Mesenteric fat pad (tissue), 1 donor: ENCODE data around the gene DENND5B. TPM values are rescaled to one million over a fixed set of nuclear protein-coding genes. Genes with fewer than 3 reads are reported as not detected.
"Not testable (repeated sequence)": the region's sequence is repeated elsewhere in the genome, so short reads cannot be mapped to it uniquely, and the experiment has no call there.

Experiments
- DNase-seq: peaks from one replicate; pipeline ENCODE4 v3.0.0-alpha.2; 2020; ENCODE audit warnings: low spot score
- total RNA-seq: library from RNA; stranded (reverse); fragmentation: NEBNext Ultra II Directional; extraction: Animal tissue kit (Norgen Biotek cat#: 25700); gene quantifications from one replicate; pipeline ENCODE4 v1.2.1, GENCODE V29; 2021
- donor health status: DM: yes; HTN: yes; CAD: no.

DENND5B gene
- total RNA-seq, 1 donor from 2014 or later = 15.4 TPM

GRCh38 chr12:31558521-31558920, 32.4 kb downstream of the DENND5B start:
- DNase-seq = no peak

- DNase-seq = no peak
Measured at GRCh38 chr12:31557707-31558106, 33.2 kb downstream of the DENND5B start.

GRCh38 chr12:31555466-31555865, 35.5 kb downstream of the DENND5B start:
- DNase-seq = not testable (repeated sequence)

GRCh38 chr12:31550590-31550989, 40.3 kb downstream of the DENND5B start:
- not testable (repeated sequence) for DNase-seq

GRCh38 chr12:31536672-31537071, 54.3 kb downstream of the DENND5B start:
- DNase-seq = no peak

- no peak for DNase-seq
Measured at GRCh38 chr12:31533470-31533869, 57.5 kb downstream of the DENND5B start.

GRCh38 chr12:31531893-31532292, 59.0 kb downstream of the DENND5B start:
- DNase-seq = no peak

- no peak for DNase-seq
Measured at GRCh38 chr12:31528095-31528494, 62.8 kb downstream of the DENND5B start.

GRCh38 chr12:31527083-31527482, 63.9 kb downstream of the DENND5B start:
- DNase-seq = no peak

- no peak for DNase-seq
Measured at GRCh38 chr12:31526158-31526546, 64.8 kb downstream of the DENND5B start.

- no peak for DNase-seq
Measured at GRCh38 chr12:31525496-31526157, 65.3 kb downstream of the DENND5B start.

- DNase-seq = no peak
Measured at GRCh38 chr12:31524791-31525495, 66.0 kb downstream of the DENND5B start.

- no peak for DNase-seq
Measured at GRCh38 chr12:31523306-31523705, 67.6 kb downstream of the DENND5B start.

GRCh38 chr12:31522607-31523006, 68.3 kb downstream of the DENND5B start:
- DNase-seq = no peak

GRCh38 chr12:31521964-31522363, 69.0 kb downstream of the DENND5B start:
- DNase-seq = no peak

- no peak for DNase-seq
Measured at GRCh38 chr12:31519511-31519910, 71.4 kb downstream of the DENND5B start.

- DNase-seq = no peak
Measured at GRCh38 chr12:31518680-31519227, 72.2 kb downstream of the DENND5B start.

- DNase-seq = no peak
Measured at GRCh38 chr12:31517994-31518393, 72.9 kb downstream of the DENND5B start.

- no peak for DNase-seq
Measured at GRCh38 chr12:31516702-31517101, 74.2 kb downstream of the DENND5B start.

- no peak for DNase-seq
Measured at GRCh38 chr12:31514912-31515311, 76.0 kb downstream of the DENND5B start.

GRCh38 chr12:31510034-31510433, 80.9 kb downstream of the DENND5B start:
- DNase-seq = no peak

GRCh38 chr12:31508436-31509150, 82.3 kb downstream of the DENND5B start:
- no peak for DNase-seq
